Fibroblast of skin of right quadriceps (primary cell): ENCODE results near the gene KCNC1.

ENCODE experiments used
- DNase-seq: peaks from one replicate; pipeline ENCODE4 v3.0.0-alpha.2; 2013

The KCNC1 gene

GRCh38 chr11:17734418-17734911 lies at the start of gene KCNC1:
KCNC1 (plus strand) TSS chr11:17734781; CDS start chr11:17736003, 1,222 bp downstream.
- peak; percentile 13 for DNase-seq

- no peak for DNase-seq
These were observed 48.2 kb upstream of the KCNC1 start for GRCh38 chr11:17686231-17686980.

GRCh38 chr11:17687946-17688670 lies 46.5 kb upstream of the KCNC1 start:
- DNase-seq, result peak; percentile 20

GRCh38 chr11:17691550-17691949 lies 43.0 kb upstream of the KCNC1 start:
- no peak for DNase-seq

GRCh38 chr11:17691976-17692375 lies 42.6 kb upstream of the KCNC1 start:
- DNase-seq, result no peak

- no peak for DNase-seq
These were observed 41.6 kb upstream of the KCNC1 start for GRCh38 chr11:17692931-17693330.

GRCh38 chr11:17693531-17693930 lies 41.0 kb upstream of the KCNC1 start:
- no peak for DNase-seq

- DNase-seq, result no peak
These were observed 40.0 kb upstream of the KCNC1 start for GRCh38 chr11:17694494-17695110.

GRCh38 chr11:17695454-17696441 lies 38.8 kb upstream of the KCNC1 start:
- DNase-seq, result no peak

- DNase-seq, result no peak
These were observed 37.8 kb upstream of the KCNC1 start for GRCh38 chr11:17696741-17697140.

- no peak for DNase-seq
These were observed 37.2 kb upstream of the KCNC1 start for GRCh38 chr11:17697175-17697949.

- peak; percentile 52 for DNase-seq
These were observed 35.1 kb upstream of the KCNC1 start for GRCh38 chr11:17699147-17700114.

- DNase-seq, result no peak
These were observed 33.6 kb upstream of the KCNC1 start for GRCh38 chr11:17700991-17701390.

GRCh38 chr11:17702876-17703275 lies 31.7 kb upstream of the KCNC1 start:
- DNase-seq, result no peak

- DNase-seq, result no peak
These were observed 30.6 kb upstream of the KCNC1 start for GRCh38 chr11:17703951-17704350.

GRCh38 chr11:17707830-17708229 lies 26.8 kb upstream of the KCNC1 start:
- no peak for DNase-seq

GRCh38 chr11:17711836-17712235 lies 22.7 kb upstream of the KCNC1 start:
- DNase-seq, result no peak

GRCh38 chr11:17713851-17714250 lies 20.7 kb upstream of the KCNC1 start:
- no peak for DNase-seq

GRCh38 chr11:17714356-17714854 lies 20.2 kb upstream of the KCNC1 start:
- DNase-seq, result no peak

- no peak for DNase-seq
These were observed 19.7 kb upstream of the KCNC1 start for GRCh38 chr11:17714870-17715269.
